Measurements from ENCODE around the gene SEMA3G.

DNA sequence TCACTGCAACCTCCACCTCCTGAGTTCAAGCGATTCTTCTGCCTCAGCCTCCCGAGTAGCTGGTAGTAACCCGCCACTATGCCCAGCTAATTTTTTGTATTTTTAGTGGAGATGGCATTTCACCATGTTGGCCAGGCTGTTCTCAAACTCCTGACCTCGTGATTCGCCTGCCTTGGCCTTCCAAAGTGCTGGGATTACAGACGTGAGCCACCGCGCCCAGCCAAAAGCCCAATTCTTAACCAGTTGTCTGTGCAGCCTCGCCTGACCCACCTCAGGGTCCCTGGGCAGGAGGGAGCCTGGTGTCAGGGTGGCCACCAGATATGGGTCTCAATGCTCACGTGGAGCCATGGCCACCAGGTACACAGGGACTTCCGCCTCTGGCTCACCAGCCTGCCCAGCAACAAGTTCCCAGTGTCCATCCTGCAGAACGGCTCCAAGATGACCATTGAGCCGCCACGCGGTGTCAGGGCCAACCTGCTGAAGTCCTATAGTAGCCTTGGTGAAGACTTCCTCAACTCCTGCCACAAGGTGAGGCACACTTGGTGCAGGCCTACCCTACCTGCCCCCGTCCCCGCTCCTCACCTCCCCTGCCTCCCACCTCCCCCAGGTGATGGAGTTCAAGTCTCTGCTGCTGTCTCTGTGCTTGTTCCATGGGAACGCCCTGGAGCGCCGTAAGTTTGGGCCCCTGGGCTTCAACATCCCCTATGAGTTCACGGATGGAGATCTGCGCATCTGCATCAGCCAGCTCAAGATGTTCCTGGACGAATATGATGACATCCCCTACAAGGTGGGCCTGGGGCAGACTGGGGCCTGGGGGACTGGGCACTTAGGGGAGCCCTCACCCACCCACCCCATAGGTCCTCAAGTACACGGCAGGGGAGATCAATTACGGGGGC is 48.6 kb downstream of the SEMA3G start:
- TF ChIP-seq, protein P1, sequence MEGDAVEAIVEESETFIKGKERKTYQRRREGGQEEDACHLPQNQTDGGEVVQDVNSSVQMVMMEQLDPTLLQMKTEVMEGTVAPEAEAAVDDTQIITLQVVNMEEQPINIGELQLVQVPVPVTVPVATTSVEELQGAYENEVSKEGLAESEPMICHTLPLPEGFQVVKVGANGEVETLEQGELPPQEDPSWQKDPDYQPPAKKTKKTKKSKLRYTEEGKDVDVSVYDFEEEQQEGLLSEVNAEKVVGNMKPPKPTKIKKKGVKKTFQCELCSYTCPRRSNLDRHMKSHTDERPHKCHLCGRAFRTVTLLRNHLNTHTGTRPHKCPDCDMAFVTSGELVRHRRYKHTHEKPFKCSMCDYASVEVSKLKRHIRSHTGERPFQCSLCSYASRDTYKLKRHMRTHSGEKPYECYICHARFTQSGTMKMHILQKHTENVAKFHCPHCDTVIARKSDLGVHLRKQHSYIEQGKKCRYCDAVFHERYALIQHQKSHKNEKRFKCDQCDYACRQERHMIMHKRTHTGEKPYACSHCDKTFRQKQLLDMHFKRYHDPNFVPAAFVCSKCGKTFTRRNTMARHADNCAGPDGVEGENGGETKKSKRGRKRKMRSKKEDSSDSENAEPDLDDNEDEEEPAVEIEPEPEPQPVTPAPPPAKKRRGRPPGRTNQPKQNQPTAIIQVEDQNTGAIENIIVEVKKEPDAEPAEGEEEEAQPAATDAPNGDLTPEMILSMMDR (conservative IDR thresholded peaks at IDR 0.05; ENCODE audit: low read depth, low read length), result no peak
- TF ChIP-seq EZH2 (IDR thresholded peaks at IDR 0.05; ENCODE audit: low read length, unreplicated experiment), result no peak
